ENCODE data around the gene FAM187B. TPM values are rescaled to one million over a fixed set of nuclear protein-coding genes. Genes with fewer than 3 reads are reported as not detected.
"Not testable (repeated sequence)": the region's sequence is repeated elsewhere in the genome, so short reads cannot be mapped to it uniquely, and the experiment has no call there.

The FAM187B gene
- total RNA-seq, 1 donor from 2014 or later: not detected

DNA sequence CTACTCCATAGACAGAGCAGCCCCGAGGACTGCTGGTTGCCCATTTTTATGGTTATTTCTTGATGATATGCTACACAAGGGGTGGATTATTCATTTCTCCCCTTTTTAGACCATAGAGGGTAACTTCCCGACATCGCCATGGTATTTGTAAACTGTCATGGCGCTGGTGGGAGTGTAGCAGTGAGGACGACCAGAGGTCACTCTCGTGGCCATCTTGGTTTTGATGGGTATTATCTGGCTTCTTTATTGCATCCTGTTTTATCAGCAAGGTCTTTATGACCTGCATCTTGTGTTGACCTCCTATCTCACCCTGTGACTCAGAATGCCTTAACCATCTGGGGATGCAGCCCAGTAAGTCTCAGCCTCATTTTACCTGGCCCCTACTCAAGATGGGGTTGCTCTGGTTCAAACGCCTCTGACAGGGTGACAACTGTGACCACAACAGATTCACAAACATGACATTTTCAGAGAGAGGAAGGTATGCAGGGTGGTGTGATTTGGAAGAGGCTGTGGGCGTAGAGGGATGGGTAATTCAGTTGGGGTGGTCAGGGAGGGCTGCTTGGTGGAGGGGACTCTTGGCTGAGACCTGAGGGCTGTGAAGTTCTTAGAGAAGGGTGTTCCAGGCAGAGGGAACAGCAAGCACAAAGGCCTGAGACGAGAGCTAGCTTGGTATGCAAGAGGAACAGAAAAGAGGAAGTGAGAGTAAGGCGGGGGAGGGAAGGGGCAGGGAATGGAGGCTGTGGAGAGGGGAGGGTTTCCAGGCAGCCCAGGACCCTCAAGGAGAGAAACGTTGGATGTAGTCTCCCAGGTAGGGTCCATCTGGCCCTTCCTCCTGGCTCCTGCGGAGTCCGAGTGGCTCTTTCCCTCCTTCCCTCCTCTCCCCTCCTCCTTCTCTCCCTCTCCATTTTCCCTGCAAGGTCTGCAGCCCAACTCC, 23.5 kb downstream of the FAM187B start:
- intact Hi-C loops (cut with DNase I): no loop called here
- no peak overlapping the region for H3K27ac ChIP-seq
- H3K9me3 ChIP-seq: no peaks in the 10 kb centered on the region
- TF ChIP-seq, protein P1, sequence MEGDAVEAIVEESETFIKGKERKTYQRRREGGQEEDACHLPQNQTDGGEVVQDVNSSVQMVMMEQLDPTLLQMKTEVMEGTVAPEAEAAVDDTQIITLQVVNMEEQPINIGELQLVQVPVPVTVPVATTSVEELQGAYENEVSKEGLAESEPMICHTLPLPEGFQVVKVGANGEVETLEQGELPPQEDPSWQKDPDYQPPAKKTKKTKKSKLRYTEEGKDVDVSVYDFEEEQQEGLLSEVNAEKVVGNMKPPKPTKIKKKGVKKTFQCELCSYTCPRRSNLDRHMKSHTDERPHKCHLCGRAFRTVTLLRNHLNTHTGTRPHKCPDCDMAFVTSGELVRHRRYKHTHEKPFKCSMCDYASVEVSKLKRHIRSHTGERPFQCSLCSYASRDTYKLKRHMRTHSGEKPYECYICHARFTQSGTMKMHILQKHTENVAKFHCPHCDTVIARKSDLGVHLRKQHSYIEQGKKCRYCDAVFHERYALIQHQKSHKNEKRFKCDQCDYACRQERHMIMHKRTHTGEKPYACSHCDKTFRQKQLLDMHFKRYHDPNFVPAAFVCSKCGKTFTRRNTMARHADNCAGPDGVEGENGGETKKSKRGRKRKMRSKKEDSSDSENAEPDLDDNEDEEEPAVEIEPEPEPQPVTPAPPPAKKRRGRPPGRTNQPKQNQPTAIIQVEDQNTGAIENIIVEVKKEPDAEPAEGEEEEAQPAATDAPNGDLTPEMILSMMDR (IDR thresholded peaks at IDR 0.05): no peak
- H3K4me3 ChIP-seq: no peak overlapping the region
- H3K36me3 ChIP-seq: no peaks in the 10 kb centered on the region
- H3K27me3 ChIP-seq: no peaks in the 10 kb centered on the region
- H3K4me1 ChIP-seq: no peaks in the 10 kb centered on the region
- DNase-seq (ENCODE audit: low spot score in 2 of 2): no peak

DNA sequence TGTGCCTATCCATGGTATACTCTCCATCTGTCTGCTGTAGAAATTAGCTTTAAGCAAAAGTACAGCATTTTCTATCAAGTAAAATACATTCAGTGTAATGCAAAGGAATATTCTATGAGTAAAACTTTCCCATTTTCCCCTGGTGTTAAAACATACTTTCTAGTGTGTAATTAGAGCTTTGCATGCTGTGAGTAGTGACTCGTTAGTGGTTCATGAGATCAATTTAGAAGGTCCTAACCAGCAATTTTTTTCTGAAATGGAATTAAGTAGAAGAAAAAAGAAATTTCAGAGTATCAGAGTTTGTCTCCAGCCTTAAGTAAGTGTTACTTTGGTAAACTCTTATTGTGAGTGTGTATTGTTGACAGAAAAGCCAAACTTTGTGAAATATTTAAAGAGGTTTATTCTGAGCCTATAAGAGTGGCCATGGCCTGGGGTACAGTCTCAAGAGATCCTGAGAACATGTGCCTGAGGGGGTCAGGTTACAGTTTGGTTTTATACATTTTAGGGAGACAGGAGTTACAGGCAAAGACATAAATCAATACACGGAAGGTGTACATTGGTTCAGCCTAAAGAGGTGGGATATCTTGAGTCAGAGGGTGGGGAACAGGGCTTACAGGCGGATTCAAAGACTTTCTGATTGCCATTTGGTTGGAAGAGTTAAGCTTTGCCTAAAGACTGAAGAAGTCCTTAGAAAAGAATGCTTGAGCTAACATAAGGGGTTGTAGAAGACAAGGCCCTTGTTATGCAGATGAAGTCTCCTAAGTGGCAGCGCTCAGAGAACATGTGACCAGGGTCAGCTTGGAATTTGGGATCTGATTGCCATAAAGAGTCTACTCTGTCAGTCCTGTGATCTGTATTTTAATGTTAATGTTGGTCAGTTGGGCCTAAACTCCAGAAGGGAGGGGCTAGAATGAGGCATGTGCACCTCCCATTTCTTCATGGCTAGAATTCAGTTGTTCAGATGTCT, 25.5 kb downstream of the FAM187B start:
- H3K9me3 ChIP-seq: no peaks in the 10 kb centered on the region
- no peak overlapping the region for H3K4me3 ChIP-seq
- H3K36me3 ChIP-seq: no peaks in the 10 kb centered on the region
- H3K4me1 ChIP-seq: no peaks in the 10 kb centered on the region
- TF ChIP-seq, protein P1 (IDR thresholded peaks at IDR 0.05): no peak
- no peaks in the 10 kb centered on the region for H3K27me3 ChIP-seq
- intact Hi-C loops (cut with DNase I): no loop called here
- DNase-seq (ENCODE audit: low spot score in 2 of 2): no peak
- no peak overlapping the region for H3K27ac ChIP-seq

DNA sequence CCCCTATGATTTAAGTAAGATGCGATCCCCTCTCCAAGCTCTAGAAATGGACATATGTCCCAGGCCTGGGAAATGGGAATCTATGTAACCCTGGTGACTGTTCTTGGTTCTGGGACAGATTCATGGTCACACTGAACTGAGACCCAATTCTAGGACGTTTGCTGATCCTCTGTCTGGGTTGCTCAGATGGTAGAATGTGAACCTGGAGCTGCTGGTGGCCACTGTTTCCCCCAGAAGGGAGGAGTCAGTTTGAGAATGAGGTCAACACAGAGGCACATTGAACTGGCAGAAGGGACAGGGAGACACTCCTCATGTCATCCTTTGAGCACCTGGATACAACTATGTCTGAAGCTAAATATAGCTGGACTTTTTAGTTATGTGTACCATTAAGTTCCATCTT, 29.1 kb downstream of the FAM187B start:
- TF ChIP-seq, protein P1 (IDR thresholded peaks at IDR 0.05): no peak
- H3K27me3 ChIP-seq: no peaks in the 10 kb centered on the region
- H3K27ac ChIP-seq: no peak overlapping the region
- no peaks in the 10 kb centered on the region for H3K9me3 ChIP-seq
- H3K4me1 ChIP-seq: no peaks in the 10 kb centered on the region
- H3K36me3 ChIP-seq: no peaks in the 10 kb centered on the region
- no peak overlapping the region for H3K4me3 ChIP-seq
- intact Hi-C loops (cut with DNase I): no loop called here
- no peak for DNase-seq (ENCODE audit: low spot score in 2 of 2)

DNA sequence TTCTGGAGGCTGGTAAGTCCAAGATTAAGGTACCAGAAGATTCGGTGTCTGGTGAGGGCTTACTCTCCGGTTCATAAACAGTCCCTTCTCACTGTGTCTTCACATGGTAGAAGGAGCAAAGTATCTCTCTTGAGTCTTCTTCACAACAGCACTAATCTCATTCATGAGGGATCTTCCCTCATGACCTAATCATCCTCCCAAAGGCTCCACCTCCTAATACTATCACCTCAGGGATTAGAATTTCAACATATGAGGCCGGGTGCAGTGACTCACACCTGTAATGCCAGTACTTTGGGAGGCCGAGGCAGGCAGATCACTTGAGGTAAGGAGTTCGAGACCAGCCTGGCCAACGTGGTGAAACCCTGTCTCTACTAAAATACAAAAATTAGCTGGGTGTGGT, 31.7 kb downstream of the FAM187B start:
- H3K4me3 ChIP-seq; H3K27ac ChIP-seq; H3K9me3 ChIP-seq; H3K36me3 ChIP-seq; H3K27me3 ChIP-seq; intact Hi-C loops (cut with DNase I); H3K4me1 ChIP-seq; DNase-seq (ENCODE audit: low spot score in 2 of 2): not testable (repeated sequence)

DNA sequence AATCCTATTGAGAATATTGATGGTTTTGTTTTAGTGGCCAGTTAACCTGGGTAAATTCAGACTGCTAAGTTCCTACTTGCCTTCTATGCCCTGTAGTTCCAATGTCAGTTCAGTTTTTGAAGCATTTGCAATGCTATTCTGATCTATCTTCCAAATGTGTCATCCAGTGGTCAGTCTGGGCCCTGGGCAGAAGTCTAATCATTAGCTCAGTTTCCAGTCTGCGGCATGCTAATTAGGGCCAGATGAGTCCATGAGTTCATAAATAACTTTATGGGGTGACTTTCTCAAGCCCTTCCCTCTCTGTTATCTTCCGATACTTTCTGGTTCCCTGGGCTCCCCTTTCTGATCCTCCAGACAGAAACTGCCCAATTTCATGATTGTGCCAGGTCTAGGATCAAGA, 32.7 kb downstream of the FAM187B start:
- H3K9me3 ChIP-seq: no peaks in the 10 kb centered on the region
- H3K4me3 ChIP-seq: no peak overlapping the region
- H3K27ac ChIP-seq: no peak overlapping the region
- TF ChIP-seq, protein P1 (IDR thresholded peaks at IDR 0.05): no peak
- H3K27me3 ChIP-seq: no peaks in the 10 kb centered on the region
- DNase-seq (ENCODE audit: low spot score in 2 of 2): no peak
- H3K4me1 ChIP-seq: no peaks in the 10 kb centered on the region
- intact Hi-C loops (cut with DNase I): no loop called here
- H3K36me3 ChIP-seq: no peaks in the 10 kb centered on the region

Data from ascending aorta (tissue), 2 donors.